Stomach (tissue), 9 donors: ENCODE measurements around the gene NT5C1A. TPM values are rescaled to one million over a fixed set of nuclear protein-coding genes. Genes with fewer than 3 reads are reported as not detected.

Source experiments
- DNase-seq, 2 donors: peaks; one replicate each; pipeline versions ENCODE4 v3.0.0 to v3.0.0-alpha.2; 2013 to 2019
- H3K27ac ChIP-seq, 5 donors: fragments of 200-600 bp in 4 of 5; sonication (generic) in 4 of 5; one replicate each; pipeline ENCODE4 v1.5.1; 2013 to 2019; ENCODE audit warnings: mild to moderate bottlenecking in 1 of 5, moderate library complexity in 1 of 5
- H3K27me3 ChIP-seq, 3 donors: fragments of 200-600 bp; sonication (generic); one replicate each; pipeline ENCODE4 v1.5.1; 2017 to 2019; ENCODE audit warnings: mixed run types in 1 of 3
- H3K36me3 ChIP-seq, 4 donors: fragments of 200-600 bp; sonication (generic); 1 replicate in 3 of 4; 2 replicates in 1 of 4; pipeline ENCODE4 v1.5.1; 2016 to 2019
- H3K4me1 ChIP-seq, 4 donors: fragments of 200-600 bp; sonication (generic); one replicate each; pipeline ENCODE4 v1.5.1; 2016 to 2019
- H3K4me3 ChIP-seq, 4 donors: fragments of 200-600 bp; sonication (generic) in 3 of 4; one replicate each; pipeline ENCODE4 v1.5.1; 2016 to 2019; ENCODE audit warnings: mild to moderate bottlenecking in 1 of 4
- H3K9me3 ChIP-seq, 4 donors: fragments of 200-600 bp; sonication (generic); one replicate each; pipeline ENCODE4 v1.5.1; 2016 to 2019
- CTCF ChIP-seq, 7 experiments: fragments of 450-650 bp in 4 of 7; fragments of 200-600 bp in 3 of 7; sonication (generic) in 3 of 7; IDR thresholded peaks; one replicate each; pipeline ENCODE4 v1.5.1; 2016 to 2019; ENCODE audit warnings: antibody characterized with exemption in 7 of 7, control low read depth in 2 of 7, mild to moderate bottlenecking in 1 of 7
- EP300 ChIP-seq: sonication (generic); formaldehyde crosslinking; IDR thresholded peaks from one replicate; pipeline ENCODE4 v1.6.1; 2017; ENCODE audit warnings: antibody characterized with exemption
- POLR2A ChIP-seq, 4 donors: fragments of 450-650 bp; IDR thresholded peaks; one replicate each; pipeline ENCODE4 v1.6.1; 2016; ENCODE audit warnings: antibody characterized with exemption in 4 of 4, control low read depth in 2 of 4, mild to moderate bottlenecking in 1 of 4, moderate library complexity in 1 of 4
- POLR2AphosphoS5 ChIP-seq, 3 donors: sonication (generic); formaldehyde crosslinking; IDR thresholded peaks; one replicate each; pipeline ENCODE4 v1.6.1; 2016; ENCODE audit warnings: antibody characterized with exemption in 3 of 3
- WGBS, 5 donors: extraction: QIAGEN DNeasy Blood & Tissue Kit in 3 of 5; methylation state at CpG; one replicate each; pipeline versions ENCODE4 v1.1.5 to v1.1.7; 2013 to 2018; 5-methylcytosine and 5-hydroxymethylcytosine counted together
- intact Hi-C: fragments of 100-400 bp; cut with DNase I; formaldehyde crosslinking; loops from one replicate; pipeline ENCODE4 v1.15.1; 2023; ENCODE audit warnings: low total_unique reads
- polyA plus RNA-seq, 3 donors: library from polyadenylated mRNA; stranded (reverse); fragments of 200-250 nt; gene quantifications; one replicate each; pipeline ENCODE4 v1.2.3, GENCODE V29; 2013
- total RNA-seq, 5 donors: library from RNA; depleted of rRNA; stranded (reverse); fragments of >200 nt; gene quantifications; one replicate each; pipeline versions ENCODE4 v1.1.0 to v1.2.3, GENCODE V29; 2014 to 2016
- donor health status: healthy with polysubstance abuse.
- donor health status: Bipolar disorder and iron deficiency.
- donor health status: healthy.

The NT5C1A gene
- total and polyA plus RNA-seq, 8 donors = 0.76 to 0.92 TPM; not detected in 6

- no peak for TF ChIP-seq POLR2AphosphoS5 (IDR thresholded peaks at IDR 0.05)
- TF ChIP-seq CTCF (IDR thresholded peaks at IDR 0.05) = no peak
- TF ChIP-seq POLR2A (IDR thresholded peaks at IDR 0.05) = no peak
- no peak for TF ChIP-seq EP300
- H3K36me3 ChIP-seq = no peaks in the 10 kb centered on the region
- no peak overlapping the region for H3K27ac ChIP-seq
- DNase-seq = no peak
- WGBS, 5 donors = 80 to 85% (median 82%) methylated on average over 4 of the region's 4 CpGs
- H3K4me1 ChIP-seq = peaks cover 0 to 11% (median 0%) of the 10 kb centered on the region in 4 donors
- no peak overlapping the region for H3K4me3 ChIP-seq
- intact Hi-C loops = no loop called here
- no peaks in the 10 kb centered on the region for H3K27me3 ChIP-seq
- H3K9me3 ChIP-seq = no peaks in the 10 kb centered on the region
Measured at GRCh38 chr1:39617488-39618049, 54.3 kb downstream of the NT5C1A start.

GRCh38 chr1:39615086-39615673 lies 56.7 kb downstream of the NT5C1A start:
- H3K9me3 ChIP-seq = no peaks in the 10 kb centered on the region
- intact Hi-C loops = no loop called here
- no peak overlapping the region for H3K27ac ChIP-seq
- WGBS, 5 donors = 56 to 71% (median 65%) methylated on average over 8 of the region's 8 CpGs
- TF ChIP-seq POLR2AphosphoS5 (IDR thresholded peaks at IDR 0.05) = no peak
- TF ChIP-seq POLR2A (IDR thresholded peaks at IDR 0.05) = no peak
- no peak for TF ChIP-seq CTCF (IDR thresholded peaks at IDR 0.05)
- no peak for TF ChIP-seq EP300
- H3K4me3 ChIP-seq = no peak overlapping the region
- peaks cover 0 to 11% (median 0%) of the 10 kb centered on the region in 4 donors for H3K4me1 ChIP-seq
- peaks cover 0 to under 1% (median 0%) of the 10 kb centered on the region in 3 donors for H3K27me3 ChIP-seq
- H3K36me3 ChIP-seq = no peaks in the 10 kb centered on the region
- DNase-seq = no peak

- no peak for DNase-seq
- Histone ChIP-seq H3K9me3 (no peaks in the 10 kb centered on the region), H3K36me3 (no peaks in the 10 kb centered on the region), H3K27me3 (peaks cover 0 to 8% (median 0%) of the 10 kb centered on the region in 3 donors), H3K27ac (no peak overlapping the region), H3K4me1 (peaks cover 0 to 16% (median 3%) of the 10 kb centered on the region in 4 donors), H3K4me3 (no peak overlapping the region)
- TF ChIP-seq POLR2AphosphoS5 (IDR thresholded peaks at IDR 0.05) = no peak
- TF ChIP-seq EP300 = no peak
- no peak for TF ChIP-seq CTCF (IDR thresholded peaks at IDR 0.05)
- TF ChIP-seq POLR2A (IDR thresholded peaks at IDR 0.05) = no peak
- intact Hi-C loops = no loop called here
- WGBS, 5 donors = 90 to 96% (median 94%) methylated on average over 6 of the region's 6 CpGs
Measured at GRCh38 chr1:39614488-39614887, 57.4 kb downstream of the NT5C1A start.

- no peak for DNase-seq
- 47 to 63% (median 54%) methylated on average over 6 of the region's 6 CpGs for WGBS, 5 donors
- no peaks in the 10 kb centered on the region for H3K36me3 ChIP-seq
Measured at GRCh38 chr1:39613250-39613649, 58.7 kb downstream of the NT5C1A start.

More at GRCh38 chr1:39613250-39613649, 58.7 kb downstream of the NT5C1A start:
- intact Hi-C loops = no loop called here
- Histone ChIP-seq H3K4me3 (no peak overlapping the region), H3K9me3 (no peaks in the 10 kb centered on the region), H3K27ac (no peak overlapping the region), H3K4me1 (peaks cover 0 to 18% (median 3%) of the 10 kb centered on the region in 4 donors), H3K27me3 (peaks cover 0 to 9% (median 0%) of the 10 kb centered on the region in 3 donors)
- TF ChIP-seq POLR2AphosphoS5 (IDR thresholded peaks at IDR 0.05) (no peak), POLR2A (IDR thresholded peaks at IDR 0.05) (no peak), CTCF (IDR thresholded peaks at IDR 0.05) (no peak), EP300 (no peak)
